H1 (cell line): Measurements from ENCODE around the gene GPSM1. TPM values are rescaled to one million over a fixed set of nuclear protein-coding genes. Genes with fewer than 3 reads are reported as not detected.

Source experiments
- CTCF ChIA-PET: fragments of 300-600 bp; sonication (Branson Sonifier 250); formaldehyde crosslinking; loops from one replicate; lab custom pipeline; 2021; ENCODE audit not compliant: partially characterized antibody; lab: Charles Lee
- POLR2A ChIA-PET: fragments of 300-600 bp; sonication (Branson Sonifier 250); formaldehyde crosslinking; loops from one replicate; lab custom pipeline; 2021; ENCODE audit warnings: inconsistent platforms; ENCODE audit not compliant: partially characterized antibody; lab: Charles Lee
- DNase-seq, 2 experiments: peaks; one replicate each; pipeline versions ENCODE4 v3.0.0 to v3.0.0-alpha.2; 2010 to 2022; ENCODE audit warnings: low spot score in 2 of 2, low read depth in 1 of 2, mixed read lengths in 1 of 2
- FAIRE-seq: peaks from 2 replicates; lab custom pipeline; 2011; peaks lifted over from hg19 to GRCh38; lab: Jason Lieb, UNC
- H2AFZ ChIP-seq: 2 replicates; pipeline ENCODE4 v1.8.1; 2012; ENCODE audit warnings: low read length, inconsistent platforms
- H2AK5ac ChIP-seq: 2 replicates; pipeline ENCODE4 v1.6.1; 2013; ENCODE audit warnings: low read depth, low read length
- H2BK120ac ChIP-seq: replicated peaks from 2 replicates; pipeline ENCODE3; 2013; ENCODE audit warnings: low read depth, low read length, inconsistent platforms
- H2BK12ac ChIP-seq: 2 replicates; pipeline ENCODE4 v1.6.1; 2013; ENCODE audit warnings: low read depth, low read length
- H2BK15ac ChIP-seq: 2 replicates; pipeline ENCODE4 v1.6.1; 2013; ENCODE audit warnings: low read length
- H2BK20ac ChIP-seq: 2 replicates; pipeline ENCODE4 v1.6.1; 2013; ENCODE audit warnings: low read length
- H2BK5ac ChIP-seq: 2 replicates; pipeline ENCODE4 v1.6.1; 2013; ENCODE audit warnings: low read depth, low read length
- H3K14ac ChIP-seq: 2 replicates; pipeline ENCODE4 v1.6.1; 2013; ENCODE audit warnings: inconsistent platforms; ENCODE audit not compliant: insufficient read length
- H3K18ac ChIP-seq: 2 replicates; pipeline ENCODE4 v1.6.1; 2013; ENCODE audit warnings: low read length; ENCODE audit errors: extremely low read depth
- H3K23ac ChIP-seq: 2 replicates; pipeline ENCODE4 v1.6.1; 2013; ENCODE audit warnings: inconsistent platforms; ENCODE audit not compliant: insufficient read length
- H3K23me2 ChIP-seq: 2 replicates; pipeline ENCODE4 v1.6.1; 2013; ENCODE audit warnings: low read depth, low read length
- H3K27ac ChIP-seq: 2 replicates; pipeline ENCODE4 v1.6.1; 2011; ENCODE audit warnings: low read depth, low read length, inconsistent platforms
- H3K27me3 ChIP-seq, 4 experiments: replicated peaks in 1 of 4; 1 replicate in 1 of 4; 2 replicates in 3 of 4; pipeline versions ENCODE4 v1.6.1 to v1.8.1; 2011 to 2013; ENCODE audit warnings: low read length in 3 of 4, mild to moderate bottlenecking in 3 of 4, inconsistent platforms in 2 of 4, mixed read lengths in 2 of 4, moderate library complexity in 1 of 4; ENCODE audit not compliant: control insufficient read depth in 3 of 4, insufficient read depth in 3 of 4; ENCODE audit errors: extremely low read depth in 1 of 4
- H3K36me3 ChIP-seq, 4 experiments: 2 replicates each; pipeline versions ENCODE4 v1.6.1 to v1.8.1; 2011 to 2013; ENCODE audit warnings: mild to moderate bottlenecking in 4 of 4, low read length in 3 of 4, moderate library complexity in 2 of 4, control low read depth in 1 of 4, inconsistent platforms in 1 of 4; ENCODE audit not compliant: insufficient read depth in 4 of 4, control insufficient read depth in 2 of 4
- H3K4ac ChIP-seq: replicated peaks from 2 replicates; pipeline ENCODE3; 2013; ENCODE audit warnings: low read length, low read depth, mixed read lengths, inconsistent platforms; ENCODE audit not compliant: insufficient read length
- H3K4me1 ChIP-seq, 4 experiments: replicated peaks in 1 of 4; 1 replicate in 1 of 4; 2 replicates in 3 of 4; pipeline versions ENCODE4 v1.6.1 to v1.8.1; 2011 to 2013; ENCODE audit warnings: low read length in 3 of 4, inconsistent platforms in 2 of 4, mixed read lengths in 1 of 4; ENCODE audit not compliant: insufficient read depth in 4 of 4, control insufficient read depth in 3 of 4
- H3K4me2 ChIP-seq, 2 experiments: 2 replicates each; pipeline versions ENCODE4 v1.6.1 to v1.8.1; 2011 to 2013; ENCODE audit warnings: low read depth in 2 of 2, low read length in 2 of 2, control low read depth in 1 of 2, inconsistent platforms in 1 of 2, mild to moderate bottlenecking in 1 of 2; ENCODE audit not compliant: insufficient read depth in 1 of 2
- H3K4me3 ChIP-seq, 4 experiments: fragments of 200-600, 300-600 bp in 1 of 4; sonication (generic), shearing (Covaris generic), sonication (Bioruptor Twin) in 1 of 4; 2 replicates each; pipeline versions ENCODE4 v1.5.1 to v1.8.1; 2011 to 2016; ENCODE audit warnings: low read length in 4 of 4, low read depth in 3 of 4, control low read depth in 2 of 4, inconsistent platforms in 2 of 4, mild to moderate bottlenecking in 2 of 4, mixed read lengths in 1 of 4, moderate library complexity in 1 of 4; ENCODE audit not compliant: insufficient read depth in 2 of 4; ENCODE audit errors: extremely low read depth in 1 of 4
- H3K56ac ChIP-seq: replicated peaks from 2 replicates; pipeline ENCODE3; 2013; ENCODE audit warnings: low read depth, mild to moderate bottlenecking, mixed read lengths, low read length, inconsistent platforms; ENCODE audit not compliant: insufficient read length
- H3K79me1 ChIP-seq: 2 replicates; pipeline ENCODE4 v1.6.1; 2013; ENCODE audit warnings: low read depth, low read length, control low read depth
- H3K79me2 ChIP-seq, 2 experiments: 2 replicates each; pipeline versions ENCODE4 v1.6.1 to v1.8.1; 2012 to 2013; ENCODE audit warnings: low read length in 2 of 2, mild to moderate bottlenecking in 2 of 2, inconsistent platforms in 1 of 2; ENCODE audit not compliant: insufficient read depth in 2 of 2, control insufficient read depth in 1 of 2
- H3K9ac ChIP-seq, 4 experiments: replicated peaks in 1 of 4; 1 replicate in 1 of 4; 2 replicates in 3 of 4; pipeline versions ENCODE4 v1.6.1 to v1.8.1; 2011 to 2013; ENCODE audit warnings: low read depth in 3 of 4, low read length in 3 of 4, control low read depth in 2 of 4, mild to moderate bottlenecking in 2 of 4, moderate library complexity in 2 of 4, inconsistent platforms in 1 of 4; ENCODE audit errors: extremely low read depth in 1 of 4
- H3K9me3 ChIP-seq, 2 experiments: 2 replicates each; pipeline versions ENCODE4 v1.6.1 to v1.8.1; 2012 to 2013; ENCODE audit warnings: mild to moderate bottlenecking in 2 of 2, moderate library complexity in 2 of 2, control low read depth in 1 of 2, inconsistent platforms in 1 of 2, low read depth in 1 of 2, low read length in 1 of 2, mixed read lengths in 1 of 2; ENCODE audit not compliant: insufficient read depth in 2 of 2
- H4K20me1 ChIP-seq, 2 experiments: replicated peaks in 1 of 2; 2 replicates each; pipeline versions ENCODE3 to v1.8.1; 2011 to 2013; ENCODE audit warnings: inconsistent platforms in 2 of 2, low read length in 2 of 2, mild to moderate bottlenecking in 1 of 2; ENCODE audit not compliant: insufficient read depth in 2 of 2, control insufficient read depth in 1 of 2
- H4K5ac ChIP-seq: 2 replicates; pipeline ENCODE4 v1.6.1; 2013; ENCODE audit warnings: low read length, low read depth, mixed read lengths, inconsistent platforms; ENCODE audit not compliant: insufficient read length
- H4K8ac ChIP-seq: 2 replicates; pipeline ENCODE4 v1.8.0; 2013; ENCODE audit warnings: mild to moderate bottlenecking, moderate library complexity, low read length, inconsistent platforms; ENCODE audit not compliant: insufficient read depth; ENCODE audit errors: extremely low read depth
- H4K91ac ChIP-seq: replicated peaks from 2 replicates; pipeline ENCODE3; 2013; ENCODE audit warnings: low read length, mixed read lengths, inconsistent platforms; ENCODE audit not compliant: insufficient read length
- CEBPB ChIP-seq: IDR thresholded peaks from 2 replicates; pipeline ENCODE4 v1.6.1; 2012; ENCODE audit warnings: low read depth, low read length
- CREB1 ChIP-seq: IDR thresholded peaks from 2 replicates; pipeline ENCODE4 v1.6.1; 2012; ENCODE audit warnings: inconsistent platforms
- GTF2F1 ChIP-seq: IDR thresholded peaks from 2 replicates; pipeline ENCODE4 v1.6.1; 2012; ENCODE audit warnings: low read depth, low read length, improper control_type of control experiment, borderline replicate concordance
- KDM1A ChIP-seq: fragments of 200-600, 300-600 bp; sonication (generic); IDR thresholded peaks from 2 replicates; pipeline ENCODE4 v1.7.1; 2016; ENCODE audit warnings: mild to moderate bottlenecking, low read length, borderline replicate concordance
- MAX ChIP-seq: IDR thresholded peaks from 2 replicates; pipeline ENCODE4 v1.6.1; 2012; ENCODE audit warnings: inconsistent platforms
- NANOG ChIP-seq: IDR thresholded peaks from 2 replicates; pipeline ENCODE4 v1.6.1; 2011; ENCODE audit warnings: low read length, low read depth, mild to moderate bottlenecking, inconsistent platforms; ENCODE audit not compliant: insufficient read depth, poor library complexity, severe bottlenecking
- NRF1 ChIP-seq: IDR thresholded peaks from 2 replicates; pipeline ENCODE4 v1.6.1; 2011; ENCODE audit warnings: mild to moderate bottlenecking, low read depth, low read length, improper control_type of control experiment
- POLR2A ChIP-seq, 2 experiments: IDR thresholded peaks; 1 replicate in 1 of 2; 2 replicates in 1 of 2; pipeline ENCODE4 v1.6.1; 2011; ENCODE audit warnings: low read depth in 2 of 2, low read length in 2 of 2, mild to moderate bottlenecking in 2 of 2; ENCODE audit errors: control extremely low read depth in 1 of 2
- RAD21 ChIP-seq, 2 experiments: IDR thresholded peaks in 1 of 2; conservative IDR thresholded peaks in 1 of 2; 2 replicates each; pipeline ENCODE4 v1.6.1; 2011; ENCODE audit warnings: low read depth in 2 of 2, low read length in 2 of 2, improper control_type of control experiment in 1 of 2, inconsistent platforms in 1 of 2, mild to moderate bottlenecking in 1 of 2, moderate library complexity in 1 of 2
- SIN3A ChIP-seq, 2 experiments: IDR thresholded peaks in 1 of 2; conservative IDR thresholded peaks in 1 of 2; 2 replicates each; pipeline ENCODE4 v1.6.1; 2011 to 2012; ENCODE audit warnings: low read length in 2 of 2, improper control_type of control experiment in 1 of 2, low read depth in 1 of 2, mild to moderate bottlenecking in 1 of 2
- SRF ChIP-seq: IDR thresholded peaks from 2 replicates; pipeline ENCODE4 v1.6.1; 2011; ENCODE audit warnings: mild to moderate bottlenecking, low read depth, low read length, moderate library complexity
- YY1 ChIP-seq: IDR thresholded peaks from 2 replicates; pipeline ENCODE4 v1.6.1; 2011; ENCODE audit warnings: low read depth, mild to moderate bottlenecking, low read length
- WGBS, 2 experiments: shearing (Covaris generic) in 1 of 2; methylation state at CpG; one replicate each; pipeline versions ENCODE4 v1.1.6 to v1.1.7; 2013 to 2015; ENCODE audit warnings: low lambda C conversion rate in 2 of 2, mixed read lengths in 2 of 2, inconsistent platforms in 1 of 2, low coverage in 1 of 2, missing lambda C conversion rate in 1 of 2; ENCODE audit not compliant: insufficient replicate concordance in 2 of 2, insufficient coverage in 1 of 2, insufficient read length in 1 of 2; ENCODE audit errors: extremely low coverage in 1 of 2, missing lambda C conversion rate in 1 of 2; 5-methylcytosine and 5-hydroxymethylcytosine counted together
- polyA plus RNA-seq, 7 experiments: library from polyadenylated mRNA; depleted of rRNA in 3 of 7; stranded (reverse) in 5 of 7; unstranded in 2 of 7; fragments of >200 nt in 5 of 7; fragments of 200-250 nt in 2 of 7; gene quantifications; 1 replicate in 5 of 7; 2 replicates in 1 of 7; 4 replicates in 1 of 7; pipeline versions ENCODE4 v1.2.1 to v1.2.3, GENCODE V29; 2011 to 2013; ENCODE audit warnings: missing spikeins in 2 of 7, mixed read lengths in 2 of 7
- total RNA-seq: library from RNA; stranded (reverse); fragmentation: NEBNext Ultra II Directional; extraction: Animal tissue kit (Norgen Biotek cat#: 25700); gene quantifications from 2 replicates; pipeline ENCODE4 v1.2.1, GENCODE V29; 2021

Gene GPSM1
- total and polyA plus RNA-seq, 2 of the 8 experiments (the other 6 are each of a cell fraction or from before 2014, with no cell fraction given) = 12.8 to 18.0 TPM

GRCh38 chr9:136287960-136288753 lies 39.2 kb upstream of the GPSM1 start:
- TF ChIP-seq NANOG (no peak), CEBPB (no peak), GTF2F1 (no peak), KDM1A (no peak), MAX (no peak), YY1 (no peak), POLR2A (IDR thresholded peaks at IDR 0.05; ENCODE audit: control extremely low read depth in 1 of 2, low read depth in 2 of 2, low read length in 2 of 2) (no peak), CREB1 (no peak), SIN3A (conservative IDR thresholded peaks at IDR 0.05 in 1 of 2, IDR thresholded peaks at IDR 0.05 in 1 of 2; ENCODE audit: low read depth in 1 of 2, low read length in 2 of 2) (no peak), NRF1 (no peak), SRF (no peak), RAD21 (IDR thresholded peaks at IDR 0.05 in 1 of 2, conservative IDR thresholded peaks at IDR 0.05 in 1 of 2; ENCODE audit: low read depth in 2 of 2, low read length in 2 of 2) (no peak)
- H3K4me1 ChIP-seq = peaks cover 0 to 4% (median 2%) of the 10 kb centered on the region in 4 experiments; a peak in 3 of 7 replicates
- H4K20me1 ChIP-seq = peaks cover 0 to 3% of the 10 kb centered on the region in 2 experiments
- H3K79me1 ChIP-seq = no peaks in the 10 kb centered on the region
- H2AFZ ChIP-seq = no peak overlapping the region
- no peak overlapping the region for H2AK5ac ChIP-seq
- WGBS, 2 experiments = 89% methylated on average over 16 of the region's 21 CpGs; no CpG with 5 or more reads in 1 of the 2 experiments
- no peak overlapping the region for H3K4me3 ChIP-seq
- H3K4me2 ChIP-seq = no peak overlapping the region
- H3K9me3 ChIP-seq = peaks cover 0 to 2% of the 10 kb centered on the region in 2 experiments; a peak in 2 of 4 replicates
- H2BK5ac ChIP-seq = no peak overlapping the region
- H4K5ac ChIP-seq = no peak overlapping the region
- H3K27ac ChIP-seq = no peak overlapping the region
- H3K14ac ChIP-seq = no peak overlapping the region
- DNase-seq (no peak), FAIRE-seq (no peak)
- H3K23ac ChIP-seq = no peak overlapping the region
- H4K8ac ChIP-seq = 0 out of 2 replicates have a peak overlapping the region, but pooled peaks have one; percentile 41
- no peaks in the 10 kb centered on the region for H3K27me3 ChIP-seq
- no peaks in the 10 kb centered on the region for H3K79me2 ChIP-seq
- H2BK15ac ChIP-seq = no peak overlapping the region
- no peak overlapping the region for H4K91ac ChIP-seq
- no peaks in the 10 kb centered on the region; a peak in 1 of 8 replicates for H3K36me3 ChIP-seq
- no peak overlapping the region for H3K56ac ChIP-seq
- H3K4ac ChIP-seq = no peak overlapping the region
- ChIA-PET CTCF (interaction anchor here (0.8 to 1.9 kb wide), 6 partner anchors 9 to 70 kb away, joined by 3 to 5 read pairs (median 4); no protein-coding TSS in a partner anchor), POLR2A (no interaction called here)
- H2BK20ac ChIP-seq = no peak overlapping the region
- H3K9ac ChIP-seq = no peak overlapping the region
- no peak overlapping the region for H2BK12ac ChIP-seq
- peaks cover 4% of the 10 kb centered on the region; the same call in 1 of the 2 replicates for H3K23me2 ChIP-seq
- H2BK120ac ChIP-seq = no peak overlapping the region
- H3K18ac ChIP-seq = no peak overlapping the region
